K562 (cell line): ENCODE data around the gene YBEY. TPM values are rescaled to one million over a fixed set of nuclear protein-coding genes. Genes with fewer than 3 reads are reported as not detected.

Experiments
- ATAC-seq: fragments of 200-7000 bp; cut with Tn5 transposase; 3 replicates; pipeline ENCODE4 v1.9.1; 2020; ENCODE audit warnings: moderate library complexity
- BruUV-seq: library from RNA; stranded (reverse); fragments of 400-500 nt; replicated peaks from 2 replicates; lab custom pipeline; 2021; lab: Mats Ljungman, UMichigan
- CTCF ChIA-PET: fragments of 300-600 bp; formaldehyde crosslinking; extraction: SDS; loops from one replicate; lab custom pipeline; 2021; ENCODE audit warnings: low intra/inter-chr PET ratio; lab: Yijun Ruan, JAX
- POLR2A ChIA-PET: fragments of 300-600, 350-650 bp; sonication (Branson Sonifier 250); formaldehyde crosslinking; extraction: SDS; loops from one replicate; lab custom pipeline; 2021; ENCODE audit warnings: antibody characterized with exemption, inconsistent platforms; lab: Yijun Ruan, JAX
- DNase-seq, 4 experiments: peaks; one replicate each; pipeline versions ENCODE4 v3.0.0 to v3.0.0-alpha.2; 2011 to 2018; ENCODE audit warnings: low spot score in 3 of 4, mixed read lengths in 3 of 4; ENCODE audit errors: extremely low read depth in 1 of 4
- FAIRE-seq: peaks from 2 replicates; lab custom pipeline; 2011; peaks lifted over from hg19 to GRCh38; lab: Jason Lieb, UNC
- H2AFZ ChIP-seq: 2 replicates; pipeline ENCODE4 v1.6.0; 2011; ENCODE audit warnings: low read depth, low read length, control low read depth, inconsistent platforms
- H3K27ac ChIP-seq: fragments of 200-600 bp; 3 replicates; pipeline ENCODE4 v1.8.0; 2011; ENCODE audit warnings: low read depth, mild to moderate bottlenecking, control low read depth, inconsistent platforms, low read length, moderate library complexity, mixed read lengths; ENCODE audit errors: extremely low read depth
- H3K27me3 ChIP-seq, 2 experiments: fragments of 300-600 bp in 1 of 2; 2 replicates in 1 of 2; 3 replicates in 1 of 2; pipeline versions ENCODE4 v1.6.0 to v1.8.0; 2011; ENCODE audit warnings: inconsistent platforms in 2 of 2, low read length in 2 of 2, mild to moderate bottlenecking in 1 of 2, mixed read lengths in 1 of 2, moderate library complexity in 1 of 2; ENCODE audit not compliant: control insufficient read depth in 2 of 2, insufficient read depth in 2 of 2
- H3K36me3 ChIP-seq: fragments of 300-600 bp; 3 replicates; pipeline ENCODE4 v1.8.0; 2011; ENCODE audit warnings: mild to moderate bottlenecking, low read length, inconsistent platforms; ENCODE audit not compliant: control insufficient read depth, insufficient read depth
- H3K4me1 ChIP-seq, 2 experiments: fragments of 200-600 bp in 1 of 2; replicated peaks in 1 of 2; 2 replicates in 1 of 2; 3 replicates in 1 of 2; pipeline versions ENCODE4 v1.5.1 to v1.8.0; 2011; ENCODE audit warnings: inconsistent platforms in 2 of 2, low read length in 2 of 2, mild to moderate bottlenecking in 1 of 2, mixed read lengths in 1 of 2, moderate library complexity in 1 of 2; ENCODE audit not compliant: control insufficient read depth in 2 of 2, insufficient read depth in 2 of 2
- H3K4me2 ChIP-seq: 2 replicates; pipeline ENCODE4 v1.6.1; 2011; ENCODE audit warnings: low read length, control low read depth, inconsistent platforms, mixed read lengths; ENCODE audit not compliant: insufficient read depth
- H3K4me3 ChIP-seq: fragments of 200-600 bp; sonication (generic), shearing (Covaris generic); 2 replicates; pipeline ENCODE4 v1.5.1; 2016; ENCODE audit warnings: control low read depth, inconsistent platforms
- H3K79me2 ChIP-seq: fragments of 200-600 bp; 3 replicates; pipeline ENCODE4 v1.8.0; 2011; ENCODE audit warnings: low read length, inconsistent platforms; ENCODE audit not compliant: control insufficient read depth, insufficient read depth
- H3K9ac ChIP-seq, 2 experiments: 2 replicates each; pipeline versions ENCODE4 v1.6.0 to v1.6.1; 2011; ENCODE audit warnings: low read depth in 2 of 2, low read length in 2 of 2, control low read depth in 1 of 2, inconsistent platforms in 1 of 2, mild to moderate bottlenecking in 1 of 2, mixed read lengths in 1 of 2; ENCODE audit not compliant: insufficient read depth in 1 of 2
- H3K9me1 ChIP-seq: one replicate; pipeline ENCODE4 v1.6.0; 2011; ENCODE audit warnings: inconsistent platforms, mild to moderate bottlenecking, low read length, moderate library complexity; ENCODE audit not compliant: control insufficient read depth, insufficient read depth
- H3K9me3 ChIP-seq: replicated peaks from 2 replicates; pipeline ENCODE4 v1.5.1; 2011; ENCODE audit warnings: low read depth, low read length, inconsistent platforms; ENCODE audit not compliant: control insufficient read depth, insufficient read depth
- H4K20me1 ChIP-seq: replicated peaks from 2 replicates; pipeline ENCODE4 v1.6.1; 2011; ENCODE audit warnings: low read length, inconsistent platforms, mixed read lengths; ENCODE audit not compliant: control insufficient read depth, insufficient read depth
- CC2D1A ChIP-seq: fragments of 450-650 bp; IDR thresholded peaks from 2 replicates; pipeline ENCODE4 v1.6.1; 2017; ENCODE audit warnings: mild to moderate bottlenecking
- KAT2B ChIP-seq: IDR thresholded peaks from one replicate; pipeline ENCODE4 v1.6.1; 2012; ENCODE audit warnings: low read depth, mild to moderate bottlenecking, control low read depth, inconsistent platforms, low read length, moderate library complexity
- LARP7 ChIP-seq: fragments of 450-650 bp; IDR thresholded peaks from 2 replicates; pipeline ENCODE4 v1.6.1; 2016
- MIER1 ChIP-seq: fragments of 450-650 bp; IDR thresholded peaks from 2 replicates; pipeline ENCODE4 v1.6.1; 2016; ENCODE audit warnings: antibody characterized with exemption, mild to moderate bottlenecking, low read depth
- NELFE ChIP-seq: IDR thresholded peaks from 2 replicates; pipeline ENCODE4 v1.6.1; 2011; ENCODE audit warnings: mild to moderate bottlenecking; ENCODE audit not compliant: insufficient read depth, insufficient read length
- RFX5 ChIP-seq: IDR thresholded peaks from 2 replicates; pipeline ENCODE4 v1.6.1; 2011; ENCODE audit warnings: low read depth, mild to moderate bottlenecking, improper control_type of control experiment, low read length
- SIN3A ChIP-seq, 2 experiments: fragments of 150-350 bp in 1 of 2; IDR thresholded peaks; 2 replicates each; pipeline ENCODE4 v1.6.1; 2011 to 2016; ENCODE audit warnings: borderline replicate concordance in 2 of 2, low read depth in 2 of 2, low read length in 2 of 2, mild to moderate bottlenecking in 2 of 2, moderate library complexity in 2 of 2; ENCODE audit not compliant: control insufficient read depth in 1 of 2
- SIRT6 ChIP-seq: IDR thresholded peaks from one replicate; pipeline ENCODE4 v1.6.1; 2012; ENCODE audit warnings: low read depth, mild to moderate bottlenecking, control low read depth, inconsistent platforms, low read length, moderate library complexity
- SREBF2 ChIP-seq: sonication (generic); formaldehyde crosslinking; IDR thresholded peaks from 2 replicates; pipeline ENCODE4 v1.4.0; 2020; ENCODE audit warnings: mild to moderate bottlenecking, missing genetic modification reagents
- ZNF274 ChIP-seq: IDR thresholded peaks from 2 replicates; pipeline ENCODE4 v1.6.1; 2011; ENCODE audit warnings: low read depth, mild to moderate bottlenecking, low read length, moderate library complexity, borderline replicate concordance
- ZNF583 ChIP-seq: fragments of 250-450 bp; sonication (Bioruptor Pico); IDR thresholded peaks from 2 replicates; pipeline ENCODE4 v1.4.0; 2020
- WGBS: fragments of 100-300 bp; shearing (Covaris generic); methylation state at CpG from one replicate; pipeline ENCODE4 v1.1.6; 2016; ENCODE audit warnings: low coverage, mixed read lengths; ENCODE audit not compliant: insufficient coverage; ENCODE audit errors: missing lambda C conversion rate; 5-methylcytosine and 5-hydroxymethylcytosine counted together
- in situ Hi-C: fragments of 300-500 bp; cut with MboI; formaldehyde crosslinking; loops from 4 replicates; pipeline ENCODE4 v1.15.0; 2018; ENCODE audit warnings: inconsistent platforms, mixed read lengths
- intact Hi-C: fragments of 100-400 bp; cut with micrococcal nuclease; formaldehyde crosslinking; loops from 2 replicates; pipeline ENCODE4 v1.14.2; 2022
- polyA plus RNA-seq, 8 experiments: library from polyadenylated mRNA; depleted of rRNA in 4 of 8; stranded (reverse) in 5 of 8; unstranded in 3 of 8; fragments of >200 nt; fragmentation: Nextera tagmentation in 2 of 8; fragmentation: Illumina TruSeq in 1 of 8; extraction: Ambion mirVana in 2 of 8; extraction: Trizol in 1 of 8; gene quantifications; 2 replicates each; pipeline versions ENCODE4 v1.2.1 to v1.2.3, GENCODE V29; 2011 to 2014; ENCODE audit warnings: inconsistent platforms in 1 of 8, missing spikeins in 1 of 8
- total RNA-seq, 7 experiments: library from RNA; depleted of rRNA in 6 of 7; stranded (reverse); fragments of >200 nt in 6 of 7; fragmentation: Illumina TruSeq in 2 of 7; extraction: Trizol in 2 of 7; gene quantifications; 2 replicates each; pipeline versions ENCODE4 v1.2.1 to v1.2.3, GENCODE V29; 2011 to 2021; ENCODE audit warnings: low replicate concordance in 1 of 7
- TF ChIP-seq, protein P1 (sequence below): fragments of 200-800 bp; sonication (Bioruptor generic); IDR thresholded peaks from 2 replicates; pipeline ENCODE4 v1.6.1; 2016; ENCODE audit warnings: missing genetic modification characterization, missing compliant biosample characterization
- TF ChIP-seq, protein P2 (sequence below): IDR thresholded peaks from 2 replicates; pipeline ENCODE4 v1.6.1; 2011; ENCODE audit warnings: borderline replicate concordance, low read depth, mild to moderate bottlenecking, moderate library complexity, low read length; ENCODE audit not compliant: insufficient read depth, poor library complexity, severe bottlenecking
- TF ChIP-seq, protein P3 (sequence below): fragments of 250-450 bp; sonication (Bioruptor Pico); IDR thresholded peaks from 2 replicates; pipeline ENCODE4 v1.4.0; 2020

Gene YBEY
- total and polyA plus RNA-seq, 9 of the 15 experiments (the other 6 are each of a cell fraction or from before 2014, with no cell fraction given): 6.4 to 28.0 (median 12.4) TPM

DNA sequence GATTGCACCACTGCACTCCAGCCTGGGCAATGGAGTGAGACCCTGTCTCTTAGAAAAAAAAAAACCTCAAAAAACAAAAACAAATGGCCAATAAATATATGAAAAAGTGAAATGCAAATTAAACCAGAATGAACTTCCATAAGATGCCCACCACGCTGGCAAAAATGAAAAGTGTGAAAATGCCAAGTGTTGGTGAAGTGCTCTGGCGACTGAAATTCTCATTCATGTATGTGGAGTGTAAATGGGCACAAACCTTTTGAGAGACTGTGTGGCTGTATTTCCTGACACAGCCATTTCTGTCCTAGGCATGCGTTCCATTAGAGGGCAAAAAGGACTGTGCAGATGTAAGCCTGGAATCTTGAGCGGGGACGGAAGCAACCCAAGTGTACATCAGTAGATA is 18.3 kb downstream of the YBEY start:
- Histone ChIP-seq H4K20me1 (no peaks in the 10 kb centered on the region), H3K4me2 (no peak overlapping the region), H3K36me3 (peaks cover 69% of the 10 kb centered on the region), H3K9ac (no peak overlapping the region), H2AFZ (no peak overlapping the region), H3K4me3 (no peak overlapping the region), H3K9me1 (no peaks in the 10 kb centered on the region), H3K9me3 (no peaks in the 10 kb centered on the region), H3K79me2 (no peaks in the 10 kb centered on the region), H3K27me3 (no peaks in the 10 kb centered on the region), H3K4me1 (peaks cover 3 to 6% of the 10 kb centered on the region in 2 experiments; a peak in 1 of 5 replicates), H3K27ac (no peak overlapping the region)
- intact Hi-C loops: no loop called here
- in situ Hi-C loops: no loop called here
- no peak for DNase-seq
- no peak for ATAC-seq
- CTCF ChIA-PET: no interaction called here
- WGBS: 92% methylated on average over 5 of the region's 5 CpGs
- FAIRE-seq: no peak
- POLR2A ChIA-PET: no interaction called here
- BruUV-seq: no TSS peak
- TF ChIP-seq CC2D1A (no peak), KAT2B (no peak), ZNF274 (no peak), RFX5 (no peak), ZNF583 (no peak), SIRT6 (no peak), MIER1 (no peak), SIN3A (IDR thresholded peaks at IDR 0.05; ENCODE audit: borderline replicate concordance in 2 of 2, control insufficient read depth in 1 of 2, low read depth in 2 of 2, low read length in 2 of 2) (no peak), LARP7 (no peak), NELFE (no peak), SREBF2 (CRISPR knock-in tag) (no peak)
- TF ChIP-seq, protein P1, sequence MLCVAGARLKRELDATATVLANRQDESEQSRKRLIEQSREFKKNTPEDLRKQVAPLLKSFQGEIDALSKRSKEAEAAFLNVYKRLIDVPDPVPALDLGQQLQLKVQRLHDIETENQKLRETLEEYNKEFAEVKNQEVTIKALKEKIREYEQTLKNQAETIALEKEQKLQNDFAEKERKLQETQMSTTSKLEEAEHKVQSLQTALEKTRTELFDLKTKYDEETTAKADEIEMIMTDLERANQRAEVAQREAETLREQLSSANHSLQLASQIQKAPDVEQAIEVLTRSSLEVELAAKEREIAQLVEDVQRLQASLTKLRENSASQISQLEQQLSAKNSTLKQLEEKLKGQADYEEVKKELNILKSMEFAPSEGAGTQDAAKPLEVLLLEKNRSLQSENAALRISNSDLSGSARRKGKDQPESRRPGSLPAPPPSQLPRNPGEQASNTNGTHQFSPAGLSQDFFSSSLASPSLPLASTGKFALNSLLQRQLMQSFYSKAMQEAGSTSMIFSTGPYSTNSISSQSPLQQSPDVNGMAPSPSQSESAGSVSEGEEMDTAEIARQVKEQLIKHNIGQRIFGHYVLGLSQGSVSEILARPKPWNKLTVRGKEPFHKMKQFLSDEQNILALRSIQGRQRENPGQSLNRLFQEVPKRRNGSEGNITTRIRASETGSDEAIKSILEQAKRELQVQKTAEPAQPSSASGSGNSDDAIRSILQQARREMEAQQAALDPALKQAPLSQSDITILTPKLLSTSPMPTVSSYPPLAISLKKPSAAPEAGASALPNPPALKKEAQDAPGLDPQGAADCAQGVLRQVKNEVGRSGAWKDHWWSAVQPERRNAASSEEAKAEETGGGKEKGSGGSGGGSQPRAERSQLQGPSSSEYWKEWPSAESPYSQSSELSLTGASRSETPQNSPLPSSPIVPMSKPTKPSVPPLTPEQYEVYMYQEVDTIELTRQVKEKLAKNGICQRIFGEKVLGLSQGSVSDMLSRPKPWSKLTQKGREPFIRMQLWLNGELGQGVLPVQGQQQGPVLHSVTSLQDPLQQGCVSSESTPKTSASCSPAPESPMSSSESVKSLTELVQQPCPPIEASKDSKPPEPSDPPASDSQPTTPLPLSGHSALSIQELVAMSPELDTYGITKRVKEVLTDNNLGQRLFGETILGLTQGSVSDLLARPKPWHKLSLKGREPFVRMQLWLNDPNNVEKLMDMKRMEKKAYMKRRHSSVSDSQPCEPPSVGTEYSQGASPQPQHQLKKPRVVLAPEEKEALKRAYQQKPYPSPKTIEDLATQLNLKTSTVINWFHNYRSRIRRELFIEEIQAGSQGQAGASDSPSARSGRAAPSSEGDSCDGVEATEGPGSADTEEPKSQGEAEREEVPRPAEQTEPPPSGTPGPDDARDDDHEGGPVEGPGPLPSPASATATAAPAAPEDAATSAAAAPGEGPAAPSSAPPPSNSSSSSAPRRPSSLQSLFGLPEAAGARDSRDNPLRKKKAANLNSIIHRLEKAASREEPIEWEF (CRISPR knock-in tag): no peak
- TF ChIP-seq, protein P2, sequence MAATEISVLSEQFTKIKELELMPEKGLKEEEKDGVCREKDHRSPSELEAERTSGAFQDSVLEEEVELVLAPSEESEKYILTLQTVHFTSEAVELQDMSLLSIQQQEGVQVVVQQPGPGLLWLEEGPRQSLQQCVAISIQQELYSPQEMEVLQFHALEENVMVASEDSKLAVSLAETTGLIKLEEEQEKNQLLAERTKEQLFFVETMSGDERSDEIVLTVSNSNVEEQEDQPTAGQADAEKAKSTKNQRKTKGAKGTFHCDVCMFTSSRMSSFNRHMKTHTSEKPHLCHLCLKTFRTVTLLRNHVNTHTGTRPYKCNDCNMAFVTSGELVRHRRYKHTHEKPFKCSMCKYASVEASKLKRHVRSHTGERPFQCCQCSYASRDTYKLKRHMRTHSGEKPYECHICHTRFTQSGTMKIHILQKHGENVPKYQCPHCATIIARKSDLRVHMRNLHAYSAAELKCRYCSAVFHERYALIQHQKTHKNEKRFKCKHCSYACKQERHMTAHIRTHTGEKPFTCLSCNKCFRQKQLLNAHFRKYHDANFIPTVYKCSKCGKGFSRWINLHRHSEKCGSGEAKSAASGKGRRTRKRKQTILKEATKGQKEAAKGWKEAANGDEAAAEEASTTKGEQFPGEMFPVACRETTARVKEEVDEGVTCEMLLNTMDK: no peak
- TF ChIP-seq, protein P3, sequence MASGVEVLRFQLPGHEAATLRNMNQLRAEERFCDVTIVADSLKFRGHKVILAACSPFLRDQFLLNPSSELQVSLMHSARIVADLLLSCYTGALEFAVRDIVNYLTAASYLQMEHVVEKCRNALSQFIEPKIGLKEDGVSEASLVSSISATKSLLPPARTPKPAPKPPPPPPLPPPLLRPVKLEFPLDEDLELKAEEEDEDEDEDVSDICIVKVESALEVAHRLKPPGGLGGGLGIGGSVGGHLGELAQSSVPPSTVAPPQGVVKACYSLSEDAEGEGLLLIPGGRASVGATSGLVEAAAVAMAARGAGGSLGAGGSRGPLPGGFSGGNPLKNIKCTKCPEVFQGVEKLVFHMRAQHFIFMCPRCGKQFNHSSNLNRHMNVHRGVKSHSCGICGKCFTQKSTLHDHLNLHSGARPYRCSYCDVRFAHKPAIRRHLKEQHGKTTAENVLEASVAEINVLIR (CRISPR knock-in tag): no peak
